ENCODE data around the gene NTS.

Gene NTS

GRCh38 chr12:85874031-85874461, at the start of gene NTS:
Gene NTS (plus strand): TSS chr12:85874295. CDS start chr12:85874404, 109 bp downstream.
- peak; percentile 75 to 82 for DNase-seq

- peak in 1 of 2 experiments; percentile 29 for DNase-seq
Observed at GRCh38 chr12:85825746-85826145, 48.3 kb upstream of the NTS start.

- DNase-seq, result no peak
Observed at GRCh38 chr12:85828576-85828975, 45.5 kb upstream of the NTS start.

- DNase-seq, result no peak
Observed at GRCh38 chr12:85829391-85829790, 44.7 kb upstream of the NTS start.

GRCh38 chr12:85831327-85831990, 42.6 kb upstream of the NTS start:
- DNase-seq, result no peak

- no peak for DNase-seq
Observed at GRCh38 chr12:85833579-85833978, 40.5 kb upstream of the NTS start.

- DNase-seq, result no peak
Observed at GRCh38 chr12:85834378-85834777, 39.7 kb upstream of the NTS start.

GRCh38 chr12:85835426-85836196, 38.5 kb upstream of the NTS start:
- no peak for DNase-seq

GRCh38 chr12:85836197-85837090, 37.7 kb upstream of the NTS start, which contains the start of gene RASSF9:
Gene RASSF9 (minus strand): TSS chr12:85836409. CDS start chr12:85836201, 208 bp downstream.
- no peak for DNase-seq

- no peak for DNase-seq
Observed at GRCh38 chr12:85843606-85844310, 30.3 kb upstream of the NTS start.

- no peak for DNase-seq
Observed at GRCh38 chr12:85849344-85849743, 24.8 kb upstream of the NTS start.

GRCh38 chr12:85855305-85855704, 18.8 kb upstream of the NTS start:
- no peak for DNase-seq

GRCh38 chr12:85856966-85857365, 17.1 kb upstream of the NTS start:
- DNase-seq, result no peak

- no peak for DNase-seq
Observed at GRCh38 chr12:85865890-85866289, 8.2 kb upstream of the NTS start.

- peak; percentile 19 to 54 for DNase-seq
Observed at GRCh38 chr12:85866986-85867776, 6.9 kb upstream of the NTS start.

- peak; percentile 69 to 76 for DNase-seq
Observed at GRCh38 chr12:85872497-85873091, 1.5 kb upstream of the NTS start.

- peak in 1 of 2 experiments; percentile 19 for DNase-seq
Observed at GRCh38 chr12:85877459-85877858, 3.4 kb downstream of the NTS start.

GRCh38 chr12:85883763-85884162, 9.7 kb downstream of the NTS start:
- no peak for DNase-seq

- no peak for DNase-seq
Observed at GRCh38 chr12:85894653-85895052, 20.6 kb downstream of the NTS start.

- peak; percentile 12 to 18 for DNase-seq
Observed at GRCh38 chr12:85920324-85920947, 46.3 kb downstream of the NTS start.

Measured in SHP77 (cell line).